Occipital lobe (tissue), 2 donors: Measurements from ENCODE around the gene PLEKHM1. TPM values are rescaled to one million over a fixed set of nuclear protein-coding genes. Genes with fewer than 3 reads are reported as not detected.

Experiments used
- DNase-seq: peaks from one replicate; lab custom pipeline; 2025; lab: John Stamatoyannopoulos, UW
- total RNA-seq: library from RNA; depleted of rRNA; stranded (reverse); fragments of >200 nt; gene quantifications from one replicate; pipeline ENCODE4 v1.2.3, GENCODE V29; 2014

PLEKHM1 gene
- total RNA-seq, 1 donor from 2014 or later = 18.7 TPM

DNA sequence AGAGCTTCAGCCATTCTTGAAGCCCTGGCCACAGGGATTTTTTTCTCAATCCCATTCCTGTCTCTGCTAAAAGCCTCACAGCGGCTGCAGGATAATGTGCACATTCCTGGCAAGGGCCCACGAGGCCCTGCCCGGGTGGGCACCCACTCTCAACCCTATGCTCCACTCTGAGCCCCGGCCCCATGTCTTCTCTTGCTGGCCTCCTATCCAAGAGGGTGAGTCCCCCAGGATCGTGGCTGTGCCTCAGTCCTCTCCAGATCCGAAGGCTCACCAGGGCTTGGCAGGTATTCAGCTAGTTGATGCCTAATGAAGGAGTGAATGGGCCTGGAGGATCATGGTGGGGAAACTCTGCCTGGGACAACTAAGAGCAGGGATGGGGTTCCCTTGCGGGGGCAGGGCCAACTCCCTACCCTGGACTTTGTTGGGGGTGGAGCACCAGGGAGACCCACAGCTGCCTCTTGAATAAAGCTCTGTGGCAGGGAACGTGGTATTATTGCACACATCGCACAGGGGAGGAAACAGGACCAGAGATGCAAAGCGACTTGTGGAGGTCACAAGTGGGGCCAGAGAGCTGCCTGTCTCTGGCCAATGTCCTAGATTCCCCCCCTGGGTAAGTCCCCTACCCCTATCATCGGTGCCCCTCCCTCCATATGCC, 63.2 kb downstream of the PLEKHM1 start:
- DNase-seq = no peak

DNA sequence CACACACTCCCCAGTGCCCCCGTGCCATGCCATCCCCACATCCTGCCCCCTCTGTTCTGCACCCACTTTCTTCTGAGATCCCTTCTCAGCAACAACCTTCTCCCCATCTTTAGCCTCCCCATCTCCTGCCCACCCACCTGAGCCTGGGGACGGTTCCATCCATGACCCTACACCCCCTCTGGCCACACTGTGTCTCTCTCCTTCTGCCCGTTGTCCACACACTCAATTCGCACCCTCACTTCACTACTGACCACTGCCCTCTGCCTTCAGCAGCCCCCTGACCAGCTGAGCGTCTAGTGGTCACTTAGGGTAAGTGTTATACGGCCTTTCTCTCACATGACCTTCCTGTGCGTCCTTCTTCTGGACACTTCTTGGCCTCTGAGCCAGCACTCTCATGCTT, 64.0 kb downstream of the PLEKHM1 start:
- DNase-seq = no peak

DNA sequence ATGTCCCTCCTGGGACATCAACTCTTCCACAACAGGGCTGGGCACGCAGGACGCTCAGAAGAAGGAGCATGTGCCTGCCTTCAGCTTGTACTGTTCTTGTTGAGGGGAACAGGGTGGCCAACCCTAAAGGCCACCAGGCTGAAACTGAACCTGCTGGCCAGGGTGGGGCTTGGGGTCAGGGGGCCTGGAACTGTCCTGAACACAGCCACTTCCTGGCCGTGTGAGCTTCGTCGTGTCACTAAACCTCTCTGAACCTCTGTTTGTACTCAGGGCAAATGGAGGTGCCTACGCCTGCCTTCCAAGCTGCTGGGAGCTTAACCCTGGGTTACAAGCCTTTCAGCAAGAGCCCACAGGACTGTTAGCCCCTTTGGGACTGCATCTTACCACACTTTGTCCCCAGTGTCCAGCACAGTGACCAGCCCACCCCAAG, 64.5 kb downstream of the PLEKHM1 start:
- no peak for DNase-seq

DNA sequence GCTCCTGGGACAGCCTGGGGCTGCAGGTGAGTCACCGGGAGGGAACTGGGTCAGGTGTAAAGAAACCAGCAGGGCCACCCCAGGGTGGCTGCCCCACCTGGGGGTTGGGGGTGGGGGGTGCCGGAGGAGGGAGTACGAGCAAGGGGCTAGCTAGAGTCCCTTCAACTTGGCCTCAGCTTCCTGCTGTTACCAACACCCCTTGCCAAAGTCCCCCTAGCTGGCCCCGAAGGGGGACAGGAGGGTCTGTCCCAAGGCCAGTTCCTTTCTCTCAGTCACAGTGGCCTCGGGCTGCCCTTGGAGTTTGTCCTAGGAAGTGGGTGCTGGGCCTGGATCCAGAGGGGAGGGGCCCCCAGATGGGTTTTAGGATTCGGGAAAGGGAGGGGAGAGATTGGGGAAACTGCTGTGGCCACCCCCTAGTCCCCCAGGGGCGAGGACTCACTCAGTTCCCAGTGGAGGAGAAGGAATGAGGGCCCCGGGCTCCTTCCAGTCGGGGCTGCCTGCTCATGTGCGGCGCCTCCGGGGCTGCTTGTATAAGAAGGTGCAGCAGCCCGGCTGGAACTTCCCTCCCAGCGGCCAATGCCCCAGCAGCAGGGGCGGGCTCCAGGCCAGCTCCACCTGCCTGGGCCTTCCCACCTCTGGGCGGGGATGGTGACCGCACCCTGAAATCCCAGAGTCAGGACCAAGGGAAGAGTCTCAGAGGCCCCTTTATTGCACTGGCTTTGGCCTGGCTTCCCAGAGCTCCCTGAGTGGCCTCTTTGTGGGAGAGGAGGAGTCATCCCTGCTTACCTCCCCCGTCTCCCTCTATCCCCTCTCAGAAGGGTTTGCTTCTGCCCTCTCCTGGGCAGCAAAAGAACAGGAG, 65.2 kb downstream of the PLEKHM1 start:
- no peak for DNase-seq

DNA sequence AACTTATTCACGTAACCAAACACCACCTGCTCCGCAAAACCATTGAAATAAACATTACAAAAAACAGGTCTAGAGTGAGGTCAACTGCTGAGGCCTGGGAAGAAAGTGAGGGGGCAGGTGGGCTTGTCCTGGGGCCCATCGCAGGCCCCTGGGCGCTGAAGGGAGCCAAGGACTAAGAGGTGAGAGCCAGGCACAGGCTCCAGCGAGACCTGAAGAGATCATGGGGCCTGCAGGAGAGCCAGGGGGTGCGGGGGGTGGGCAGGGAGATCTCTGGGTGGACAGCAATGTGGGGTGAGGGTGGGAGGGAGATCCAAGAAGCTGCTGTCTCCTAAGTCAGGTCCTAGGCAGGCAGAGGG, 65.8 kb downstream of the PLEKHM1 start:
- no peak for DNase-seq

DNA sequence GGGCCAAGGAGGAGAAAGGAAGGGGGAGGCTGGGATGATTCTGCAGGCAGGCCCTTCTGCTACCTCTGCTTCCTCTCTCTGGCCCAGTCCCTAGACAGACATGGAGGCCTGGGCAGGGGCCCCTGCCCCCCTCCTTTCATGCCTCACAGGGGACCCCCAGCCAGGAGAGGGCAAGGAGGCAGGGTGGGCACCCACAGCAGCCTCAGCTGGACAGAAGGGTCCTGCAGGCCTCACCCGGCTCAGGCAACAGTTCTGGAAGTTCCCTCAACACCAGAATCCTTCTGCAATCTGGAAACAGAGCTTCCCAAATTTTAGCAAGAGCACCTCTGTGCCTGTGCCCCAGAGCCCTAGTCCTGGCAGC, 66.6 kb downstream of the PLEKHM1 start:
- no peak for DNase-seq

DNA sequence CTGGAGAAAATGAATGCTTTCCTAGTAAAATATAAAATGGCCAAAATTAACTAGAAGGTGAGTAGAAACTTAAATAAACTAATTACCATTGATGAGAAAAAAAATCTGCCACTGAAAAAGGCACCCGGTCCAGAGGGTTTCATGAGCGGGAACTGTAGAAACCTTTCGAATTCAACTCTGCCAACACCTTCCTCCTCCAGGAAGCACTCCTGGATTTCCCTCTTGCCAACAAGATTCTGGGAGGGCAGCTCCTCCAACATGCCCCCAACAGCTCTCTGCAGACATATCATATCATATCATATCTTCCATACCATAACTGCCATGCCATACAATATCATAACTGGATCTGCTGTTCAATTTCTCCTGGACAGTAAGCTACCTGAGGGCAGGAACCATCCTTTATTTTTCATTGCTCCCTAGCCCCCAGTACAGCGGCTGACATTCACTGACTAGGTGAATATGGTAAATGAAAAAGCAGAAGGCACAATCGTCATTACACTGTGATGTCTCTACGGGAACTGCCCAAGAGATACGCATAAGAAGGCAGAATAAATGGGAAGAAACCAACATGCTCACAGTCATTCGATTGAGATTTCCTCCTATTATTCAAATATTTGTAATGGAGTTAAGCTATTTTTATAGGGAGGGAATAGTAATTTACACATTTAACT, 67.1 kb downstream of the PLEKHM1 start:
- DNase-seq = no peak

DNA sequence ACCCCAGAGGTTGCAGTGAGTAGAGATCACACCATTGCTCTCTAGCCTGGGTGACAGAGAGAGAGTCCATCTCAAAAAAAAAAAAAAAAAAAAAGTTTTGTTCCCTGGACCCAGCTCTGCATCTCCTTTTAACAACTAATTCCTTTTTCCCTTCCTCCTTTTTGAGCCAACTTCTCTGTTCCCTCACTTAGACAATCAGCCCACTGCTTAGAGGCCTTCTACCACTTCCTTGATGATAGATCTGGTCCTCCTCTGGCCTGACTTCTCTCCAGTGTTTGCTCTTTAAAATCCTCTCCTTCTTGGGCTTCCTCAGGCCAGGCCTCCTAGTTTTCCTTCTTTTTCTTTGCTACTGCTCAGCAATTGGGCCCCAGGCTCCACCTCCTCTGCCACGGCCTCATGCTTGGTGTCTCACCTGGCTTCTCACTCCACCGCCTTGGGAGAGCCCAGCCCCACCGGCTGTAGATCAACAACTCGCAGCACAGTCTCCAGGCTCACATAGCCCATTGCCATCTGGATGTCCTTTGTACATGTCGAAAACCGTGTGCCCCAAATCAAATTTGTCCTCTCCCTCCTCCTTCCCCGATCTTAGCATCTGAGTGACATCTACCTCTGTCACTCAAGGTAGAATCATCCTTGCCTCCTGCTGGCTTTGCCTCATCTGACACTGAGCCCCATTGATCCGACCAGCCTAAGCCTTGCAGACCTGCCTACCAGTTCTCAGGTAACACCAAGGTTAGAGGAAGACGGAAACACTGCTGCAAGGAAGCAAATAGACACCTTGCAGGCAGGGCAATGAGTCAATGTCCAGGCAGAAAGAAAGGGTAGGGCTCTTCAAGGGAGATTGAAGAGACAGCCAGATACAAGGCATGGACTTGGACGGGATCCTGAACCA, 75.3 kb downstream of the PLEKHM1 start:
- no peak for DNase-seq

DNA sequence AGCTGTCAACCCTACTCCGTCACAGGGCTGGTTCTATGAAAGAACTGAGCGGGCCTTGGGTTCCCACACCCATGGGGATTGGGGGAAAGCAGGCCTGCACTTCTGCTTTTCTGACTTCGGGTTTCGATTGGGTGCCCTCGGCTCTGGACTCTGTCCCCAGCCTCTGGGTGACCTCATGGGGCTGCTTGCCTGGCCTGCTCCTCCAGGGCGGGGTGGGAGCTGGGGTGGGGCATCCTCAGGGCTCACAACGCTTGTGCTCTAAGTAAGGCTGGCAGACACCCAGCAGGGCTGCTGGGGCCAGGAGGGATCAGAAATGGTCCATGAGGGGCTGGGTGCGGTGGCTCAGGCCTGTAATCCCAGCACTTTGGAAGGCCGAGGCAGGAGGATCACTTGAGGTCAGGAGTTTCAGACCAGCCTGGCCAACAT, 77.0 kb downstream of the PLEKHM1 start:
- no peak for DNase-seq

DNA sequence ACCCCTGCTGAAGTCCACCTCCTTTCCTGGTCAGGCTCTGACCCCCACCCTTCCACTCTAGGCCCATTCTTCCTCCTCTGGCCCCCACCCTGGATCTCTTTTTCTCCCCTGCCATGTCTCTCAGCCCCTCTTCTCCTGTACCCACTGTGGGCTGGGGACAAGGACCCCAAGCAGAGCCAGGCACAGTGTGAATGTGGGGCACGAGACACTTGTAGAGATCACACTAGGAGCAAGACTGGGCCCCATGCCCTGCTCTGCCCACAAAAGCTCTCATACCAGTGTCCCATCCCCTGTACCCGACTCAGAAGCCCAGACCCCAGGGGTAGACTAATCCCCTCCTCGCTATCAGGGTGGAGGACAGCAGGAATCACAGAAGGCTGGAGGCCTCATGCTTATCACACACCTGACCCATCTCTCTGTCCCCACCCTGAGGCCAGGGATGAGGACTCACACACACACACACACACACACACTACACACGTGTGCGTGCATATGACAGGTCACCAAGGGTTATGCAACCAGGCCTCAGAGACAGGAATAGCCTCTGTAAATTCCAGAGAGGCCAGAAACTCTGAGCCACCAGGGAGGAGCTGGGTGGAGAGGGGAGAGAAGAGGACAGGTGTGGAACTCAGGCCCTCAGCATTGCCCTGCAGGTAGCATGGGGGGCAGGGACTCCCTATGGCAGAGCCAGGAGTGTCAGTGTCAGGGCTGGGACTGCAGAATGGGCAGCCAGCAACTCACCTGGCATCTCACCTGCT, 79.0 kb downstream of the PLEKHM1 start:
- DNase-seq = no peak

DNA sequence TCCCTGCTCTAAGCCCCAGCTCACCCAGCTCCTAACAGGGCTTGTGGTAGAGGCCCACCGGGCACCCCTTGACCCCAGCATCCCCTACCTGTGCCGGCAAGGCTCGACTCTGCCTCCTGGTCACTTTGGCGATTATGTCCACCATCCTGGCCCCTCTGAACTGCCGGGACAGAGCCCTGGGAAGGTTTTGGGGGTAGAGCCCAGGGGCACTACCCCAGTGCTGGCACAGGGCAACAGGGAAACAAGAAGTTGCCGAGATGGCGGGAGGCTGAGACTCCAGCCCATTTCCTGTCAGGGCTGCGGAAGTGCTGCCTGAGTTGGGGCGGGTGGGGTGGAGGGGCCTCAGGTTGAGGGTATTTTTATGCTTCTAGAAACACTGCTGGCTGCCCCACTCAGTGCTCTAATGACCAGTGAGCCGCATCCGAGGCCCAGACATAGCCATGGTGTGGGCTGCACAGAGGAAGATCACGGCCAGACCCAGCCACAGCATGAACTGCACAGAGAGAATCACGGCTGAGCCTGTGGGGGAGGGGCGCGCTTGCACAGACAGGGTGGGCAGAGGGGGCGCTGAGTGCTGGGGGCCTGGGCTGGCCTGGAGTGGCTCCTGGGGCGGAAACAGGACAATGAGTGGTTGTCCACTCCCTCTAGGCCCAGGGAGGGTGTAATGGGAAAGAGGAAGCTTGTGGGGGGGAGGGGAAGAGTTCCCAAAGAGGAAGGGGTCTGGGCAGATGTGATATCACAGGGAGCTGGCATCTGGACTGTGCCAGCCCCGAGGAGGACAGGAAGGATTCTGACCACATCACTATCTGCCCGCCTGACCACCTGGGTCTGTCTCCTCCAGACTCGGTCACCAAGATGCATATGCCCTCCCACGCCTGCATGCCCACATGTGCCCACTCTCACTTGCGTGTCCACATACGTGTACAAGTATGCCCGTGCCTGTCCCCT, 80.1 kb downstream of the PLEKHM1 start:
- no peak for DNase-seq

DNA sequence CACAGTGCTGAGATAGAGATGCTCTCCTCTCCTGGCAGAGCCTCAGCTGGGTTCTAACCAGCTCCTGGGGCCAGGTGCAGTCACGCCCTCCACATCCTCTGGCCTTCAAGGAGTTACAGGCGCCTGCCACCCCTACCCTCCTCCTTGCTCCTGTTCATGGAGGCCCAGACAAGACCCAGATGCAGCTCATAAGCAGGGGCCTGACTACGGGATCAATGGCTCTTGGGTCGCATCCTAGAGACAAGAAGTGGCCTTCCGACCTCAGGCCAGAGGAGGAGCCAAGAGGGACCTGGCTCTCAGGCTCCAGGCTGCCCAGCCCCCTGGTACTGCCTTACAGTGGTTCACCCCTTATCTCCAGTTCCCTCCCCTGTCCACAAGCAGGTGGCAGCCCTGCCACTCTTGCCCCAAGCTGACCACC, 80.9 kb downstream of the PLEKHM1 start:
- DNase-seq = no peak

DNA sequence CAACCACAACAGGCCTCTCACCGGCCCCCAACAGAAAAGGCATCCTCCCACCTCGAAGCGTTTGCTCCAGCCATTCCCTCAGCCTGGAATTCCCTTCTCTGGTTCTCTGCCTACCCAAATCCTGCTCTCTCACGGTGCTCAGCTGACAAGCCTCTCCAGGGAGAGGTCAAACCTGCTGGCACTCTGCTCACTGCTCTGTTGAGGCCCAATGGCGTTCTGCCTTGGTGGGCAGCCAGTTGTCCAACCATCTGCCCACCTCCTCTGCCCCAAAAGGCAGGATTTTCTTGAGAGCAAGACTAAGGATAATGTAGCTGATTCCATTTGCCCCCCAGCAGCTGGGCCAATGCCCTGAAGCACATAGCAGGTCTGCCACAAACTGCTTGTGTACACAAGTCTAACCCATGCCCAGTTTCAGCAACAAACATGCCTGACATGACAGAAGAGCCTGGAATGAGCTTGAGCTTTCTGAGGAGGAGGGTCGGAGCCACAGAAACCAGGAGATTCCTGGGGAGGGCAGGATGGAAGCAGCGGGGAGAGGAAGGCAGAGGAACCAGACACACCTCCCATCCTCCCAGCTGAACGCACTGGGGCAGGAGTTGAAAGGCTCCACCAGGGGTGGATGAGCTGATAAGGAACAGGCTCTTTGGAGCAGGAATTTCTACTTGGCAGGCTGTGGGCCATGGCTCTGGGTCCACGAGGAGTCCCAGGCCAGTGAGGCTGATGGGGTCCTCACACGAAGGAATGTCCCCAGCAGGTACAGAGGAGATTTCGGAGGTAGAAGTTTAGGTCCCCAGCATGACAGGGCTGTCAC, 81.7 kb downstream of the PLEKHM1 start:
- DNase-seq = no peak

DNA sequence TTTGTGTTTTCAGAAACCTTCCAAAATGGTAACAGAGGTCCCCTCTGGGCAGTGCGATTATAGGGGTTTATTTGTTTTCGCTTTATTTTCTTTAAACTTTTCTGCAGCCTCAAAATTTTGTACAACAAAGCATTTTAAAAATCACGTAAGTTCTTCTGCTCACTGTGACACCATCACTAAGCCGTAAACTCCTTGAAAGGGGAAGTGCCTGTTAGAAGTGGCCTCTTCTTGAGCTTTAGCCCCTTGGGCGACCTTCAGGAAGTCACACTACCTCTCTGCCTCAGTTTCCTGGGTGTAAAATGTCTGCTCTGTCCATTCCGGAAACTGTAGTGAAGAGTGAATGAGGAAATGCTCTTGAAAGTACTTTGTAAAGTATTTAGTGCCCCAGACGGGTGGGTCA, 84.4 kb downstream of the PLEKHM1 start:
- DNase-seq = no peak

DNA sequence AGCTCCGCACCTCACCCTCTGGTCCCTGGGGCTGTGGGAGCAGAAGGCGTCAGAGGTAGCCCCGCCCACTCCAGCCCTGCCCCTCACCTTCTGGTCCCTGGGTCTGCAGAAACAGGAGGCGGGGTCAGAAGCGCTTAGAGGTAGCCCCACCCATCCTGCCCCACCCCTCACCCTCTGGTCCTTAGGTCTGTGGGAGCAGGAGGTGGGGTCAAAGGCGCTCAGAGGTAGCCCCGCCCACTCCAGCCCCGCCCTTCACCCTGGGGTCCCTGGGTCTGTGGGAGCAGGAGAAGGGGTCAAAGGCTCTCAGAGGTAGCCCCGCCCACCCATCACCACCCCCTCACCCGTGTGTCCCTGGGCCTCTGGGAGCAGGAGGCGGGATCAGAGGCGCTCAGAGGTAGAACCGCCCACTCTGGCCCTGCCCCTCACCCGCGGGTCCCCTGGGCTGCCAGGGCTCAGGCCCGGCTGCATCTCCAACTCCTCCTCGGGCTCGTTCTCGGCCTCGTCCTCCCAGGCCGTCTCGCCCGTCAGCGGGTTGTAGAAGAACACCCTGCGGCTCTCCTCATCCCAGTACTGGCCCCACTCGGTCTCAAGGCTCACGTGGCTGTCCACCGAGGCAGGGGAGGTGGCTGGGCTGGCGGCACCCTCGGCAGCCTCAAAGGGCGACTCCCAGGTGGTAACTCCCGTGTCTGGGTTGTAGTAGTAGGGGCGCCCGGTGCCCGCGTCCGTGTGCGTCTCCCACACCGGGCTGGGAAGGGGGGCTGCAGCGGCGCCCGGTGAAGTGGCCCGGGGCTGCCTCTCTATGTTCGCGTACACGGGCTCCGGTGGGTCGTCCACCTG, 85.1 kb downstream of the PLEKHM1 start:
- DNase-seq = no peak

DNA sequence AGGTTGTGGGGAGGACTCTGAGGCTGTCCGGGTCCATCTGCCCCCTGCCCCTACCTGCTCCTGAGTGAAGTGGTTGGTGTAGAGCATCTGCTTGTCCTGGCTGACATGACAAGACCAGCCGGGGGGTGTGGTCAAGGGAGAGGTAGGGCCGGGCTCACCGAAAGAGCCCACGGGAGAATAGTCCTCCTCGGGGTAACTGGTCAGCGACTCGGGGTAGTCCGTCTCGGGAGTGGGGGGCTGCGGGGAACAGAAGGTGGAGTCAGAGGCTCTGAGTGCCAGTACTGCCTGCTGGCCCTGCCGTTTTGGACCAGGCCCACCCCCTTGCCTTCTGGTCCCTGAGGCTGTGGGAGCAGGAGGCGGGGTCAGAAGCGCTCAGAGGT, 85.7 kb downstream of the PLEKHM1 start:
- DNase-seq = no peak

DNA sequence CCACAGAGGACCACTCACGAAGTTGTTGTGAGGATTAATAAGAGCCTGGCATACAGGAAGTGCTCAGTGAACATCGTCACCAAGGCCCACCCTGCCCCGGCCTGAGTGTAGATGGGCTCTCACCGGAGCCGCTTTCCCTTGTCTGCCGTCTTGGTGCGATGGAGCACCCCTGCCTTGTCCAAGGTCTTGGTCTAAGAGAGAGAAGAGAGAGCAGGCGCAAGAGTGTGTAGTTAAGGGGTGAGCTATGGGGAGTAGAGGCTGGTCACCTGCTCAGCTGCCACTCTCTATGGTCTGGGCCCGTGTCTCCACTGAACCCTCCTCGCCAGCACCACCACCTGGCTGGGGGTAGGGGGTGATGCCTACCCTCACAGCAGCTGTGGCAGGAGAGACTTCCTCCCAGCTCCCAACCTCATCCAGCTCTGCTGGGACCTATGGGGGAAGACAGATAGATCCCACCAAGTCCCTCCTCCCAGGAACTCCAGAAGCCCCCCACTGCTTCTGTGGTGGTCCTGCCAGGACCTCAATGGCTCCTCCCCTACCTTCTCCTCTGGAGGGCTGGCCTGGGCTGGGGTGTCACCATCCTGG, 86.5 kb downstream of the PLEKHM1 start:
- no peak for DNase-seq

DNA sequence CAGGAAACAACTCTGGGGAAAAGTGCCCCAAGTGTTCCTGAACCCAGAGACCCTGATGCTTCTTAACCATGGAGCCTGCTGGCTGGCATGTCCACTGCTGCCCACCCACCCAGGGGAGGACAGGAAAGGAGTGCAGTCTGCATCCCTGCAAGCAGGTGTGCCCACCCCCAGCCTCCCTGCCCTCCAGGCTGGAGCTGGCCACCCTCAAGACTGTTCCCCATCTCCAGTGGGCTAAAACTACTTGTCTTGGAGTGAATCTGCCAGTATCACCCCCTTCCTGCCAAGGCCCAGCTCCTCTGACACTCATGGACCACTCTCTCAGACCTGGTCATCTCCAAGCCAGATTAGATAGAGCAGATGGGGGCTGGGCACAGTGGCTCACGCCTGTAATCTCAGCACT, 87.6 kb downstream of the PLEKHM1 start:
- DNase-seq = no peak
